ENCODE data around the gene MDFIC. TPM values are rescaled to one million over a fixed set of nuclear protein-coding genes. Genes with fewer than 3 reads are reported as not detected.

The MDFIC gene
- total RNA-seq, 1 donor from 2014 or later, result 7.1 TPM

DNA sequence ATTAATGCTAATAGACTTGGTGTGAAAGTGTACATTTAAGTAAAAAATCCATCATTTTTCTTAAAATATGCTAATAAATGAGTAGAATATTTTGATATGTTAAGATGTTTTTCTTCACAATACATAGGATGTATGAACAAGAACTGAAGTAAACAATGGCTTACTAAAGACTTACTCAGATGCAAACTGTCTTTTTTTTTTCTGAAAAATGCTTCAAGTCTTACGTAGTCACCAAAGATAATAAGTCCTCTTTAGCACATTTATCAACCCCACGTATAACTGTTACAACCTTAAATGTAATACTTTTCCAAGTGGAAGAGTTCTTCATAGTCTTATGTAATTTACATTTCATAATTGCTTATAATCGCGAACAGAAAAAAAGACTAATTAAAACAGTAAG lies 54.8 kb downstream of the MDFIC start:
- TF ChIP-seq, protein P1, sequence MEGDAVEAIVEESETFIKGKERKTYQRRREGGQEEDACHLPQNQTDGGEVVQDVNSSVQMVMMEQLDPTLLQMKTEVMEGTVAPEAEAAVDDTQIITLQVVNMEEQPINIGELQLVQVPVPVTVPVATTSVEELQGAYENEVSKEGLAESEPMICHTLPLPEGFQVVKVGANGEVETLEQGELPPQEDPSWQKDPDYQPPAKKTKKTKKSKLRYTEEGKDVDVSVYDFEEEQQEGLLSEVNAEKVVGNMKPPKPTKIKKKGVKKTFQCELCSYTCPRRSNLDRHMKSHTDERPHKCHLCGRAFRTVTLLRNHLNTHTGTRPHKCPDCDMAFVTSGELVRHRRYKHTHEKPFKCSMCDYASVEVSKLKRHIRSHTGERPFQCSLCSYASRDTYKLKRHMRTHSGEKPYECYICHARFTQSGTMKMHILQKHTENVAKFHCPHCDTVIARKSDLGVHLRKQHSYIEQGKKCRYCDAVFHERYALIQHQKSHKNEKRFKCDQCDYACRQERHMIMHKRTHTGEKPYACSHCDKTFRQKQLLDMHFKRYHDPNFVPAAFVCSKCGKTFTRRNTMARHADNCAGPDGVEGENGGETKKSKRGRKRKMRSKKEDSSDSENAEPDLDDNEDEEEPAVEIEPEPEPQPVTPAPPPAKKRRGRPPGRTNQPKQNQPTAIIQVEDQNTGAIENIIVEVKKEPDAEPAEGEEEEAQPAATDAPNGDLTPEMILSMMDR (IDR thresholded peaks at IDR 0.05), result no peak
- TF ChIP-seq EZH2 (IDR thresholded peaks at IDR 0.05) (no peak), EZH2phosphoT487 (IDR thresholded peaks at IDR 0.05) (no peak)
- H3K9me3 Mint-ChIP-seq, result no peaks in the 10 kb centered on the region
- no peaks in the 10 kb centered on the region for H3K79me2 ChIP-seq (ENCODE audit: low read depth)

DNA sequence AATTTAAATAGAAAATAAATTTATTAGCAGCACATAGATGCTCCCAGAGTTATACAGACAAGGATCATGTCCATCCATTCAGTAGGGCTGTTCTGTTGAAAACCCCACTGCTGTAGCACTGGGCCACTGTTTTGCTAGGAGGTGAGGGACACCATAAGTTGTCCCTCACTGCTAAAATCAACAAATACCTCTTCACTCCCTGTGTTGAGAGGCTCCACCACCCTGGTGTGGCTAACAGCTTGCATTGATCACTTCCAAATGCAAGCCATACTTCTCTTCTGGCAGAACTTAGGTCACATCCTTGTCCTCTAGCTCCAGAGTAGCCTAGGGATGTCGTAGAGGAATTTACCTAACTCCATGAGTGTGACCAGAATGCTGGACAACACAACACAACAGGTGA lies 55.4 kb downstream of the MDFIC start:
- no peaks in the 10 kb centered on the region for H3K4me1 Mint-ChIP-seq
- no peaks in the 10 kb centered on the region for H3K27me3 Mint-ChIP-seq (ENCODE audit: insufficient read depth, low read depth)
- no peaks in the 10 kb centered on the region for H3K36me3 Mint-ChIP-seq
- H3K9me3 Mint-ChIP-seq, result no peaks in the 10 kb centered on the region
- Histone ChIP-seq H3K4me3 (no peak overlapping the region), H3K79me2 (ENCODE audit: low read depth) (no peaks in the 10 kb centered on the region), H3K27ac (no peak overlapping the region), H3K9ac (no peak overlapping the region), H3K27me3 (no peaks in the 10 kb centered on the region), H2AFZ (replicated peaks) (no peak overlapping the region), H3K4me2 (no peak overlapping the region), H3K36me3 (no peaks in the 10 kb centered on the region), H3K9me3 (ENCODE audit: low read depth) (no peaks in the 10 kb centered on the region), H3F3A (ENCODE audit: low read depth) (no peaks in the 10 kb centered on the region), H4K20me1 (ENCODE audit: low read depth) (no peaks in the 10 kb centered on the region), H3K4me1 (no peaks in the 10 kb centered on the region)
- TF ChIP-seq, protein P1 (IDR thresholded peaks at IDR 0.05), result no peak
- no peak for TF ChIP-seq EZH2phosphoT487 (IDR thresholded peaks at IDR 0.05)
- peak overlapping the region; percentile 37 for H3K27ac Mint-ChIP-seq
- peak; percentile 7 for DNase-seq (ENCODE audit: low spot score)
- no peak overlapping the region for H3K4me3 Mint-ChIP-seq

More for the DNA sequence above, 54.8 kb downstream of the MDFIC start:
- no peaks in the 10 kb centered on the region for H3K27me3 ChIP-seq
- no peaks in the 10 kb centered on the region for H3K4me1 ChIP-seq
- no peak overlapping the region for H3K4me2 ChIP-seq
- Mint-ChIP-seq H3K4me3 (no peak overlapping the region), H3K4me1 (peaks cover 2% of the 10 kb centered on the region), H3K36me3 (no peaks in the 10 kb centered on the region), H3K27ac (no peak overlapping the region), H3K27me3 (ENCODE audit: insufficient read depth, low read depth) (no peaks in the 10 kb centered on the region)
- H3K9me3 ChIP-seq (ENCODE audit: low read depth), result no peaks in the 10 kb centered on the region
- no peaks in the 10 kb centered on the region for H4K20me1 ChIP-seq (ENCODE audit: low read depth)
- H3K4me3 ChIP-seq, result no peak overlapping the region
- no peak overlapping the region for H3K27ac ChIP-seq
- no peaks in the 10 kb centered on the region for H3F3A ChIP-seq (ENCODE audit: low read depth)
- DNase-seq (ENCODE audit: low spot score), result no peak
- no peak overlapping the region for H2AFZ ChIP-seq (replicated peaks)
- no peak overlapping the region for H3K9ac ChIP-seq
- H3K36me3 ChIP-seq, result no peaks in the 10 kb centered on the region

DNA sequence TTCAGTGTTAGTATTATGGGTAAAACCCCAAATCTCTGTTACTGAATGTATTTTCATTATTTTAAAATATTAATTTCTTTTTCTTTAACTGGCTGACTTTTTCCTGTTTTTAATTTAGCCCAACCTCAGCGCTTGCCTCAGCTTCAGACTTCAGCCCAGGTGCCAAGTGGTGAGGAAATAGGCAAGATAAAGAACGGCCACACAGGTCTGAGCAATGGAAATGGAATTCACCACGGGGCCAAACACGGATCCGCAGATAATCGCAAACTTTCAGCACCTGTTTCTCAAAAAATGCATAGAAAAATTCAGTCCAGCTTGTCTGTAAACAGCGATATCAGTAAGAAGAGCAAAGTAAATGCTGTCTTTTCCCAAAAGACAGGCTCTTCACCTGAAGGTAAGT lies 57.5 kb downstream of the MDFIC start:
- TF ChIP-seq, protein P1 (IDR thresholded peaks at IDR 0.05), result no peak
- no peak for TF ChIP-seq EZH2 (IDR thresholded peaks at IDR 0.05)
- TF ChIP-seq EZH2phosphoT487 (IDR thresholded peaks at IDR 0.05), result no peak
- Mint-ChIP-seq H3K36me3 (peaks cover 2% of the 10 kb centered on the region), H3K4me1 (no peaks in the 10 kb centered on the region), H3K27ac (no peak overlapping the region), H3K4me3 (no peak overlapping the region), H3K9me3 (no peaks in the 10 kb centered on the region), H3K27me3 (ENCODE audit: insufficient read depth, low read depth) (no peaks in the 10 kb centered on the region)
- no peak overlapping the region for H3K4me3 ChIP-seq
- H3K36me3 ChIP-seq, result no peaks in the 10 kb centered on the region
- no peak overlapping the region for H2AFZ ChIP-seq (replicated peaks)
- no peaks in the 10 kb centered on the region for H3K27me3 ChIP-seq
- H3K9me3 ChIP-seq (ENCODE audit: low read depth), result no peaks in the 10 kb centered on the region
- H3K4me2 ChIP-seq, result no peak overlapping the region
- H3K27ac ChIP-seq, result no peak overlapping the region
- no peak for DNase-seq (ENCODE audit: low spot score)
- no peaks in the 10 kb centered on the region for H3F3A ChIP-seq (ENCODE audit: low read depth)
- no peak overlapping the region for H3K9ac ChIP-seq
- no peaks in the 10 kb centered on the region for H4K20me1 ChIP-seq (ENCODE audit: low read depth)
- H3K4me1 ChIP-seq, result no peaks in the 10 kb centered on the region
- H3K79me2 ChIP-seq (ENCODE audit: low read depth), result no peaks in the 10 kb centered on the region
